Fibroblast of lung (primary cell): Measurements from ENCODE around the gene CTRB2. TPM values are rescaled to one million over a fixed set of nuclear protein-coding genes. Genes with fewer than 3 reads are reported as not detected.

Source experiments
- DNase-seq, 2 donors: peaks; one replicate each; pipeline versions ENCODE4 v3.0.0 to v3.0.0-alpha.2; 2010; ENCODE audit warnings: low read depth in 2 of 2
- H2AFZ ChIP-seq: 2 replicates; pipeline ENCODE4 v1.5.1; 2012; ENCODE audit warnings: low read length, control low read depth, inconsistent platforms
- H3K27ac ChIP-seq: 2 replicates; pipeline ENCODE4 v1.5.1; 2011; ENCODE audit warnings: low read length, control low read depth; ENCODE audit not compliant: insufficient read depth
- H3K27me3 ChIP-seq: 2 replicates; pipeline ENCODE4 v1.5.1; 2011; ENCODE audit warnings: mild to moderate bottlenecking, low read length; ENCODE audit not compliant: control insufficient read depth, insufficient read depth
- H3K36me3 ChIP-seq: 2 replicates; pipeline ENCODE4 v1.5.1; 2011; ENCODE audit warnings: low read length; ENCODE audit not compliant: control insufficient read depth, insufficient read depth
- H3K4me1 ChIP-seq: 2 replicates; pipeline ENCODE4 v1.5.1; 2011; ENCODE audit warnings: low read length; ENCODE audit not compliant: control insufficient read depth, insufficient read depth; ENCODE audit errors: extremely low read depth
- H3K4me2 ChIP-seq: 2 replicates; pipeline ENCODE4 v1.5.1; 2011; ENCODE audit warnings: low read length, control low read depth; ENCODE audit not compliant: insufficient read depth; ENCODE audit errors: extremely low read depth
- H3K4me3 ChIP-seq, 4 experiments: fragments of 200-600 bp in 1 of 4; sonication (generic) in 1 of 4; replicated peaks in 1 of 4; 2 replicates each; pipeline ENCODE4 v1.5.1; 2011 to 2016; ENCODE audit warnings: low read length in 4 of 4, low read depth in 3 of 4, mild to moderate bottlenecking in 3 of 4, control low read depth in 2 of 4, inconsistent platforms in 1 of 4, mixed read lengths in 1 of 4; ENCODE audit not compliant: insufficient read depth in 1 of 4; ENCODE audit errors: control extremely low read depth in 1 of 4
- H3K79me2 ChIP-seq: 2 replicates; pipeline ENCODE4 v1.5.1; 2012; ENCODE audit warnings: mild to moderate bottlenecking, low read length, inconsistent platforms; ENCODE audit not compliant: control insufficient read depth, insufficient read depth
- H3K9ac ChIP-seq: 2 replicates; pipeline ENCODE4 v1.5.1; 2011; ENCODE audit warnings: mild to moderate bottlenecking, low read length, control low read depth; ENCODE audit not compliant: insufficient read depth
- H3K9me3 ChIP-seq: 2 replicates; pipeline ENCODE4 v1.5.1; 2012; ENCODE audit warnings: low read depth, low read length; ENCODE audit not compliant: control insufficient read depth, insufficient read depth
- H4K20me1 ChIP-seq: 2 replicates; pipeline ENCODE4 v1.5.1; 2011; ENCODE audit warnings: low read length; ENCODE audit not compliant: control insufficient read depth, insufficient read depth; ENCODE audit errors: extremely low read depth
- EZH2 ChIP-seq: IDR thresholded peaks from 2 replicates; pipeline ENCODE4 v1.5.1; 2012; ENCODE audit warnings: low read length, control low read depth, mild to moderate bottlenecking; ENCODE audit errors: missing control alignments
- polyA plus RNA-seq, 2 donors: library from polyadenylated mRNA; depleted of rRNA in 1 of 2; stranded (reverse) in 1 of 2; unstranded in 1 of 2; fragments of >200 nt; gene quantifications; 2 replicates each; pipeline ENCODE4 v1.2.1, GENCODE V29; 2011 to 2012; ENCODE audit warnings: missing spikeins in 1 of 2
- total RNA-seq: library from RNA; depleted of rRNA; stranded (reverse); fragments of >200 nt; gene quantifications from 2 replicates; pipeline ENCODE4 v1.2.1, GENCODE V29; 2014
- TF ChIP-seq, protein P1 (sequence below), 2 donors: IDR thresholded peaks in 1 of 2; conservative IDR thresholded peaks in 1 of 2; 1 replicate in 1 of 2; 2 replicates in 1 of 2; pipeline ENCODE4 v1.5.1; 2011 to 2012; ENCODE audit warnings: low read length in 2 of 2, control low read depth in 1 of 2, inconsistent platforms in 1 of 2, low read depth in 1 of 2, mild to moderate bottlenecking in 1 of 2

The CTRB2 gene
- total and polyA plus RNA-seq, 2 donors (not counting 1 experiment from before 2014, with no cell fraction given), result not detected

DNA sequence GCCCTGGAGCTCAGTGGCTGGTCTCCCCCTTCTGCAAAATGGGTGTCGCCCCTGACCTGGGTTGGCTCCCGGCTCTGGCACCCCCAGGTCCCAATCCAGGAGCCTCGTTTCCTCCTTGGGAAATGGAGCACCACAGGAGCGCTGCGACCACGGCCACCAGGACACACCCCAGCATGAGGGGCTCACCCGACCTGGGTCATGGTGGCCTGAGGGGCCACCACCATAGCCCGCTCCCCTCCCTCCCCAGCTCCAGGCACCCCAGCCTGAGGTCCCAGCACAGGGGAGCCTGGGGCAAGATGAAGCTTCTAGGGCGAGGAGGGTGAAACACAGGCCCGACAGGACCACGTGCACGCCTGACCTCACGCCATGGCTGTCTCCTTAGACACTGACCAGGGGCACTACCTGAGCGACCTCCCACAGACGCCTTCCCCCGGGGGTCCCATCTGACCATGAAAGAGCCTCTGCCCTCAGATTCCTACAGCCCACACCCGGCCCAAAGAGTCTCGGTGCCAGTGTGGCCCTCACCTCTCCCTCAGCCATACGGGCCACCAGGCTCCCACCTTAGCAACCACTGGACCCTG is 32.7 kb upstream of the CTRB2 start:
- Histone ChIP-seq H3K9me3 (no peaks in the 10 kb centered on the region), H3K4me2 (peak overlapping the region; percentile 2), H4K20me1 (no peaks in the 10 kb centered on the region), H2AFZ (no peak overlapping the region), H3K27ac (peak overlapping the region; percentile 94), H3K9ac (peak overlapping the region; percentile 77), H3K36me3 (peaks cover 64% of the 10 kb centered on the region), H3K27me3 (no peaks in the 10 kb centered on the region), H3K4me1 (peaks cover 65% of the 10 kb centered on the region), H3K4me3 (no peak overlapping the region), H3K79me2 (peaks cover 100% of the 10 kb centered on the region)
- TF ChIP-seq EZH2, result no peak
- TF ChIP-seq, protein P1, sequence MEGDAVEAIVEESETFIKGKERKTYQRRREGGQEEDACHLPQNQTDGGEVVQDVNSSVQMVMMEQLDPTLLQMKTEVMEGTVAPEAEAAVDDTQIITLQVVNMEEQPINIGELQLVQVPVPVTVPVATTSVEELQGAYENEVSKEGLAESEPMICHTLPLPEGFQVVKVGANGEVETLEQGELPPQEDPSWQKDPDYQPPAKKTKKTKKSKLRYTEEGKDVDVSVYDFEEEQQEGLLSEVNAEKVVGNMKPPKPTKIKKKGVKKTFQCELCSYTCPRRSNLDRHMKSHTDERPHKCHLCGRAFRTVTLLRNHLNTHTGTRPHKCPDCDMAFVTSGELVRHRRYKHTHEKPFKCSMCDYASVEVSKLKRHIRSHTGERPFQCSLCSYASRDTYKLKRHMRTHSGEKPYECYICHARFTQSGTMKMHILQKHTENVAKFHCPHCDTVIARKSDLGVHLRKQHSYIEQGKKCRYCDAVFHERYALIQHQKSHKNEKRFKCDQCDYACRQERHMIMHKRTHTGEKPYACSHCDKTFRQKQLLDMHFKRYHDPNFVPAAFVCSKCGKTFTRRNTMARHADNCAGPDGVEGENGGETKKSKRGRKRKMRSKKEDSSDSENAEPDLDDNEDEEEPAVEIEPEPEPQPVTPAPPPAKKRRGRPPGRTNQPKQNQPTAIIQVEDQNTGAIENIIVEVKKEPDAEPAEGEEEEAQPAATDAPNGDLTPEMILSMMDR (conservative IDR thresholded peaks at IDR 0.05 in 1 of 2, IDR thresholded peaks at IDR 0.05 in 1 of 2; ENCODE audit: low read depth in 1 of 2, low read length in 2 of 2), result no peak
- DNase-seq, result no peak

DNA sequence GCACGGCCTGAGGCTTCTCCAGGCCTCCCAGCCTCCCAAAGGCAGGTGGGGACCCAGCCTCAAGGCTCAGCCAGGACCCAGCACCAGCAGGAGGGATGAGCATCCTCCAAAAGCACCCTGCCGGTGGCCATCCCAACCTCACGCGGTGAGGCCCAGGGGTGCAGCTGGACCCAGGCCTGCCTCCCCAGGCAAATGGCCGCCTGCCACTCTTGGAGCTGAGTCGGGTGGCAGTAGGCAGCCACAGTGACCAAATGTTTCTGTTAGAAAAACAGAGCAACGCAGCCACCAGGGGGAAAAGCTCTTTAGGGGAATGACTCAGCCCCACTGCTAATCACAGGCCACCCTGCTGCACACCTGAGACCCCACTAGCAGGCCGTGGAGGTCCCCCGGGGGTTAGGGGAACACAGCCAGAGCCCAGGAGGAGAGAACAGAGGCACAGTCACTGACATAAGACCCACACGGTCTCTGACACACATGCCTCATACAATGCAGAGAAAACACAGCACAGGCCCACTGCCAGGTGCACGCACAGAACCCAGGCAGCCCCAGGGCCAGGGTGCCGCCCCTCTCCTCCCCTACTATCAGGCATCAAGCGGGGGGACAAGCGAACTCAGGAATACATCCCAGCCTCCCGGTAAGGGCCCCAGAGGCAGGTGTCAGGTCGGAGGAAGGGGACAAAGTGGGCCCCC is 32.0 kb upstream of the CTRB2 start:
- Histone ChIP-seq H3K9ac (peak overlapping the region; percentile 77), H3K27ac (peak overlapping the region; percentile 94), H3K79me2 (peaks cover 100% of the 10 kb centered on the region), H3K4me1 (peaks cover 65% of the 10 kb centered on the region), H3K4me2 (peak overlapping the region; percentile 48), H3K9me3 (no peaks in the 10 kb centered on the region), H2AFZ (no peak overlapping the region), H3K27me3 (no peaks in the 10 kb centered on the region), H4K20me1 (no peaks in the 10 kb centered on the region), H3K36me3 (peaks cover 66% of the 10 kb centered on the region), H3K4me3 (peak overlapping the region in 1 of 4 experiments; percentile 17)
- peak in 1 of 2 donors; percentile 31 for DNase-seq
- TF ChIP-seq, protein P1 (conservative IDR thresholded peaks at IDR 0.05 in 1 of 2, IDR thresholded peaks at IDR 0.05 in 1 of 2; ENCODE audit: low read depth in 1 of 2, low read length in 2 of 2), result peak; percentile 6 to 7
- TF ChIP-seq EZH2, result no peak

DNA sequence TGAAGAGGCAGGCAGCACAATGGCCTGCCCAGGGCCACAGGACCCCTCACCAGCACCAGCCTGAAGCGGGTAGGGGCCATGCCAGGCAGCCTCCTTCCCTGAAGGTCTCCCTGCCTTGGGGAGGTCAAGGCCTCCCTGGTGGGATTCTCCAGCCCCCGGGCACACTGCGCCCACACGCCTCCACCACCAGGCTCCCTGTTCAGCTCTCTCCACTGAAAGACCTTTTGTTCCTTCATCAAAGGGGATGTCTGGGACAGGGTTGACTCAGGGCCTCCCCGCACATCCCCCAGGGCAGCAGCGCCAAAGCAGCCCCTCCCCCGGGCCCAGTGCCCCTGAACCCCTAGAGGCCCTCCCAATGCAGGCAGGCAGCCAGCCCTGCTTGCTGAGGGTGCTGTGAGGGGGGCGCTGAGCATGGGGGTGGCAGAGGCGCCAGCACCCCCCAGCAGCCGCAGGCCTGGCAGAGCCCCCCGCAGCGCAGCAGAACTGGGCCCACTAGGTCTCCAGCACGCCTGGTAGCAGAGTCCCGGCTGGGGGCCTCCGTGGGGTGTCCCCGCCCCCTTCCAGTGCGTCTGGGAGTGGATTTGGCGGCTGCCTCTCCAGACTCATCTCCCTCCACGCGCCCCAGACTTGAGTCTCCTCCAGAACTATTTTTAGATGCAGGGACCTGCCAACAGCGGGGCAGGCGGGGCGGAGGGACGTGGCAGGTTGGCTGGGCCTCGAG is 31.3 kb upstream of the CTRB2 start:
- Histone ChIP-seq H3K79me2 (peaks cover 100% of the 10 kb centered on the region), H3K4me2 (peak overlapping the region; percentile 52), H4K20me1 (no peaks in the 10 kb centered on the region), H3K9me3 (no peaks in the 10 kb centered on the region), H3K9ac (peak overlapping the region; percentile 77), H3K4me1 (peaks cover 62% of the 10 kb centered on the region), H3K36me3 (peaks cover 70% of the 10 kb centered on the region), H3K27ac (peak overlapping the region; percentile 94), H3K27me3 (no peaks in the 10 kb centered on the region), H2AFZ (no peak overlapping the region), H3K4me3 (peak overlapping the region in 1 of 4 experiments; percentile 17)
- peak; percentile 90 to 95 for DNase-seq
- no peak for TF ChIP-seq EZH2
- TF ChIP-seq, protein P1 (conservative IDR thresholded peaks at IDR 0.05 in 1 of 2, IDR thresholded peaks at IDR 0.05 in 1 of 2; ENCODE audit: low read depth in 1 of 2, low read length in 2 of 2), result no peak
